K562 (cell line): ENCODE data around the gene COQ4. TPM values are rescaled to one million over a fixed set of nuclear protein-coding genes. Genes with fewer than 3 reads are reported as not detected.

Source experiments
- COPS2 ChIP-seq: fragments of 450-650 bp; conservative IDR thresholded peaks from 2 replicates; pipeline ENCODE4 v1.6.1; 2016; ENCODE audit warnings: mild to moderate bottlenecking, moderate library complexity
- CREB3L1 ChIP-seq: fragments of 450-650 bp; IDR thresholded peaks from 2 replicates; pipeline ENCODE4 v1.6.1; 2014; ENCODE audit warnings: low read depth, mild to moderate bottlenecking, moderate library complexity, borderline replicate concordance
- ETS1 ChIP-seq: conservative IDR thresholded peaks from 2 replicates; pipeline ENCODE4 v1.6.1; 2011; ENCODE audit warnings: low read depth, mild to moderate bottlenecking, low read length; ENCODE audit not compliant: control insufficient read depth
- FOXA1 ChIP-seq: fragments of 450-650 bp; IDR thresholded peaks from 2 replicates; pipeline ENCODE4 v1.6.1; 2016; ENCODE audit warnings: mild to moderate bottlenecking, borderline replicate concordance
- GABPA ChIP-seq: fragments of 200-800 bp; sonication (Bioruptor generic); conservative IDR thresholded peaks from 2 replicates; pipeline ENCODE4 v1.6.1; 2016; ENCODE audit warnings: low read depth, missing genetic modification characterization, missing compliant biosample characterization
- HDAC3 ChIP-seq: fragments of 450-650 bp; IDR thresholded peaks from 2 replicates; pipeline ENCODE4 v1.6.1; 2018; ENCODE audit warnings: borderline replicate concordance, mild to moderate bottlenecking, moderate library complexity; ENCODE audit not compliant: partially characterized antibody
- IRF9 ChIP-seq: fragments of 450-650 bp; IDR thresholded peaks from 2 replicates; pipeline ENCODE4 v1.6.1; 2016; ENCODE audit warnings: missing biosample characterization, missing genetic modification characterization
- MTA2 ChIP-seq: fragments of 450-650 bp; IDR thresholded peaks from 2 replicates; pipeline ENCODE4 v1.6.1; 2016; ENCODE audit warnings: low read depth
- NR0B1 ChIP-seq: fragments of 450-650 bp; IDR thresholded peaks from one replicate; pipeline ENCODE4 v1.6.1; 2018; ENCODE audit warnings: mild to moderate bottlenecking, moderate library complexity; ENCODE audit not compliant: partially characterized antibody
- PCBP1 ChIP-seq: fragments of 200-400 bp; formaldehyde crosslinking; IDR thresholded peaks from 2 replicates; pipeline ENCODE4 v1.6.1; 2018; ENCODE audit warnings: mild to moderate bottlenecking, low read depth, low read length; ENCODE audit not compliant: poor library complexity, severe bottlenecking
- TBL1XR1 ChIP-seq, 2 experiments: IDR thresholded peaks; 2 replicates each; pipeline ENCODE4 v1.6.1; 2012; ENCODE audit warnings: improper control_type of control experiment in 2 of 2, low read length in 2 of 2, mild to moderate bottlenecking in 1 of 2
- YY1 ChIP-seq, 3 experiments: IDR thresholded peaks; 2 replicates each; pipeline ENCODE4 v1.6.1; 2011; ENCODE audit warnings: low read length in 2 of 3, mild to moderate bottlenecking in 2 of 3, moderate library complexity in 2 of 3, borderline replicate concordance in 1 of 3, control low read depth in 1 of 3, low read depth in 1 of 3; ENCODE audit not compliant: insufficient read depth in 3 of 3, insufficient replicate concordance in 2 of 3, control insufficient read depth in 1 of 3, insufficient read length in 1 of 3; ENCODE audit errors: extremely low read depth in 1 of 3
- ZNF436 ChIP-seq: fragments of 250-450, 450-650 bp; sonication (Bioruptor Pico); formaldehyde crosslinking; IDR thresholded peaks from 2 replicates; pipeline ENCODE4 v1.7.0; 2020; ENCODE audit warnings: mild to moderate bottlenecking
- ZNF609 ChIP-seq: sonication (generic); formaldehyde crosslinking; IDR thresholded peaks from 2 replicates; pipeline ENCODE4 v1.8.1; 2023; ENCODE audit warnings: missing genetic modification reagents, mild to moderate bottlenecking, borderline replicate concordance
- polyA plus RNA-seq, 8 experiments: library from polyadenylated mRNA; depleted of rRNA in 4 of 8; stranded (reverse) in 5 of 8; unstranded in 3 of 8; fragments of >200 nt; fragmentation: Nextera tagmentation in 2 of 8; fragmentation: Illumina TruSeq in 1 of 8; extraction: Ambion mirVana in 2 of 8; extraction: Trizol in 1 of 8; gene quantifications; 2 replicates each; pipeline versions ENCODE4 v1.2.1 to v1.2.3, GENCODE V29; 2011 to 2014; ENCODE audit warnings: inconsistent platforms in 1 of 8, missing spikeins in 1 of 8
- total RNA-seq, 7 experiments: library from RNA; depleted of rRNA in 6 of 7; stranded (reverse); fragments of >200 nt in 6 of 7; fragmentation: Illumina TruSeq in 2 of 7; extraction: Trizol in 2 of 7; gene quantifications; 2 replicates each; pipeline versions ENCODE4 v1.2.1 to v1.2.3, GENCODE V29; 2011 to 2021; ENCODE audit warnings: low replicate concordance in 1 of 7

Gene COQ4
- total and polyA plus RNA-seq, 9 of the 15 experiments (the other 6 are each of a cell fraction or from before 2014, with no cell fraction given) = 9.1 to 135 (median 67.2) TPM

- no peak for TF ChIP-seq YY1 (IDR thresholded peaks at IDR 0.05; ENCODE audit: borderline replicate concordance in 1 of 3, control insufficient read depth in 1 of 3, extremely low read depth in 1 of 3, insufficient read depth in 3 of 3, insufficient read length in 1 of 3, insufficient replicate concordance in 2 of 3, low read depth in 1 of 3, low read length in 2 of 3)
- TF ChIP-seq FOXA1 = no peak
- TF ChIP-seq PCBP1 = peak; percentile 84
- TF ChIP-seq ETS1 = no peak
- no peak for TF ChIP-seq CREB3L1
- TF ChIP-seq NR0B1 = no peak
- TF ChIP-seq GABPA (tag) = no peak
- TF ChIP-seq HDAC3 = no peak
- TF ChIP-seq MTA2 = no peak
- TF ChIP-seq ZNF436 (CRISPR knock-in tag) = no peak
- no peak for TF ChIP-seq IRF9 (tag)
- no peak for TF ChIP-seq ZNF609
- no peak for TF ChIP-seq COPS2
- peak in 1 of 2 experiments; percentile 57; a peak in 2 of 4 replicates for TF ChIP-seq TBL1XR1 (IDR thresholded peaks at IDR 0.05; ENCODE audit: low read length in 2 of 2)
Measured at GRCh38 chr9:128275198-128276007, 47.2 kb upstream of the COQ4 start, which contains the start of gene GOLGA2 (continued).
